Retinal pigment epithelial cell (primary cell): ENCODE results near the gene CSMD2.

Experiments used
- DNase-seq: peaks from one replicate; pipeline ENCODE4 v3.0.0-alpha.2; 2010; ENCODE audit warnings: low read depth
- H3K4me3 ChIP-seq: 2 replicates; pipeline ENCODE4 v1.5.1; 2011; ENCODE audit warnings: mild to moderate bottlenecking, low read length, control low read depth, moderate library complexity
- TF ChIP-seq, protein P1 (sequence below): conservative IDR thresholded peaks from 2 replicates; pipeline ENCODE4 v1.5.1; 2011; ENCODE audit warnings: low read depth, low read length, control low read depth, inconsistent platforms

The CSMD2 gene

GRCh38 chr1:33762109-33762830, 402.8 kb downstream of the CSMD2 start:
- no peak overlapping the region for H3K4me3 ChIP-seq
- DNase-seq, result no peak
- TF ChIP-seq, protein P1, sequence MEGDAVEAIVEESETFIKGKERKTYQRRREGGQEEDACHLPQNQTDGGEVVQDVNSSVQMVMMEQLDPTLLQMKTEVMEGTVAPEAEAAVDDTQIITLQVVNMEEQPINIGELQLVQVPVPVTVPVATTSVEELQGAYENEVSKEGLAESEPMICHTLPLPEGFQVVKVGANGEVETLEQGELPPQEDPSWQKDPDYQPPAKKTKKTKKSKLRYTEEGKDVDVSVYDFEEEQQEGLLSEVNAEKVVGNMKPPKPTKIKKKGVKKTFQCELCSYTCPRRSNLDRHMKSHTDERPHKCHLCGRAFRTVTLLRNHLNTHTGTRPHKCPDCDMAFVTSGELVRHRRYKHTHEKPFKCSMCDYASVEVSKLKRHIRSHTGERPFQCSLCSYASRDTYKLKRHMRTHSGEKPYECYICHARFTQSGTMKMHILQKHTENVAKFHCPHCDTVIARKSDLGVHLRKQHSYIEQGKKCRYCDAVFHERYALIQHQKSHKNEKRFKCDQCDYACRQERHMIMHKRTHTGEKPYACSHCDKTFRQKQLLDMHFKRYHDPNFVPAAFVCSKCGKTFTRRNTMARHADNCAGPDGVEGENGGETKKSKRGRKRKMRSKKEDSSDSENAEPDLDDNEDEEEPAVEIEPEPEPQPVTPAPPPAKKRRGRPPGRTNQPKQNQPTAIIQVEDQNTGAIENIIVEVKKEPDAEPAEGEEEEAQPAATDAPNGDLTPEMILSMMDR, result no peak

DNA sequence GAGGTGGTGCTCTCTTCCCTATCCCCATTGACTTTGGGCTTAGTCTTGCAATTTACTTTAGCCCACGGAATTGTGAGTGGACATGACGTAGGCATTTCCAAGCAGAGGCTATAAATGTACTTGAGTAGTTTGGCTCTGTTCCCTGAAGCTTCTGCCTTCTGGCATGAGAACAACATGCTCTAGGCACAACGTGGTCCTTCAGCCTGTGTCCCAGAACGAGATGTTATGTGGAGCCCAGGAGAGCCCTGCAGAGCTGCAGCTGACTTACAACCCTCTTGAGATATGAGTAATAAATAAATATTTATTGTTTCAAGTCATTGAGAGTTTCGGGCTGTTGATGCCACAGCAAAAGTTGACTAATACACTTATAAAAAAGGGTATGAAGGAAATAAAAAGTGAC, 406.3 kb downstream of the CSMD2 start:
- TF ChIP-seq, protein P1, result no peak
- H3K4me3 ChIP-seq, result no peak overlapping the region
- no peak for DNase-seq

DNA sequence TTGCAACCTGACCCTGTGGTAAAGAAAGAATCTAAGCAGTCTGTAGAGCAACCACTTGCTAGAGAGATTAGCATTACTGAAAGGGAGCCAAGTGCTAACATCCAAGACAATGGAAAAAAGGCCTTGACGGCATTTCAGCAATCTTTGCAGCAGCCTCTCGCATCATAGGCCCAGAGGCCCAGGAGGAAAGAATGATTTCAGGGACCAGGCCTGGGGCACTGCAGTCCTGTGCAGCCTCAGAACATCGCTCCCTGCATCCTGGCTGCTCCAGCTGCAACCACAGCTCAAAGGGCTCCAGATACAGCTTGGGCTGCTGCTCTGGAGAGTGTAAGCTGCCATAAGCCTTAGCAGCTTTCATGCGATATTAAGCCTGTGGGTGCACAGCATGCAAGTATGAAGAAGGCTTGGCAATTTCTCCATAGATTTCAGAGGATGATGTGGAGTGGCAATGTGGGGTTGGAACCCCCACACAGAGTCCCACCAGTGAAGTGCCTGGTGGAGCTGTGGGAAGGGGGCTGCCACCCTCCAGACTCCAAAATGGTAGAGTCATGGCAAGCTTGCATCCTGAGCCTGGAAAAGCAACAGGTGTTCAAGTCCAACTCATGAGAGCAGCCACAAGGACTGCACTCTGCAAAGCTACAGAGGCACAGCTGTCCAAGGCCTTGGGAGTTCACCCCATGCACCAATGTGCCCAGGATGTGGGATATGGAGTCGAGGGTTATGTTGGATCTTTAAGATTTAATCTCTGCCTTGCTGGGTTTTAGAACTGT, 411.8 kb downstream of the CSMD2 start:
- TF ChIP-seq, protein P1, result no peak
- no peak overlapping the region for H3K4me3 ChIP-seq
- DNase-seq, result no peak

DNA sequence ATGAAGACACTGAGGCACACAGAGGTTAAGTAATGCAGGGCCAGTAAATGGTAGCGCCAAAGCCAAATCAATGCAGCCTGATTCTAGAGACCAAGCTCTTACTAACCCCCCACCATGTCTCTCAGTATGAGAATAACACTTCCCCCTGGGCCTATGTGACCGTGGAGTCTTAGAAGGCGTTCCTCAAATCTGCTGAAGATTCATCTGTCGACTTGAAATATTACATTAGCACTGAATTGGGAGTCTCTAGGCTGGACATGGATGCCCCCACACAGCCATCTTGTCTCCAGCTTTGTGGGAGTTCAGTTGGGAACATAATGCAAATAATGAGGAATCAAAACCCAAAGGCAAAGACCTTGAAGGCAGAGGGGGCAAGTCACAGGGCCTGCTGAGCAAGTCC, 419.1 kb downstream of the CSMD2 start:
- no peak for DNase-seq
- TF ChIP-seq, protein P1, result no peak
- H3K4me3 ChIP-seq, result no peak overlapping the region

GRCh38 chr1:33743221-33743998, 421.6 kb downstream of the CSMD2 start:
- TF ChIP-seq, protein P1, result no peak
- DNase-seq, result no peak
- no peak overlapping the region for H3K4me3 ChIP-seq

DNA sequence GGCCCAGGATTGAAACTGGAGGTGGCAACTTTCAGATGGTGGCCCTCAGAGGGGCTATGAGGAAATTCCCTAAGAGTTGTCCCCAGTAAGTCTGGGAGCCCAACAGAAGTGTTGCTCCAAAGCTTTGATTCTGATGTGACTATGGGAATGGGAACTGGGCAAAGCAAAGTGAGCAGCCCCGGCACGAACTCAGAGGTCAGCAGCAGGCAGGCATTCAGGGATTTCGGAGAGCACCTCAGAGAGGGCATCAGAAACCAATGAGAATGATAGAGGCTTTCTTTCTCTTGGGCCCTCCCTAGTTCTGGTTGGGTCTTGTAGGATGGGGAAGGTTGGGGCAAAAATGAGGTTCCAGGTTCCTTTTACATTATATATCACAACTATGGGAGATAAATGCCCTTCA, 422.4 kb downstream of the CSMD2 start:
- no peak overlapping the region for H3K4me3 ChIP-seq
- DNase-seq, result no peak
- TF ChIP-seq, protein P1, result no peak
